GM12892 (cell line): ENCODE measurements around the gene SSBP4.

Experiments
- POLR2A ChIP-seq: IDR thresholded peaks from 2 replicates; pipeline ENCODE4 v1.6.1; 2011; ENCODE audit warnings: low read depth, low read length, control low read depth
- POLR2AphosphoS5 ChIP-seq: IDR thresholded peaks from 2 replicates; pipeline ENCODE4 v1.6.1; 2011; ENCODE audit warnings: low read depth, low read length, control low read depth

DNA sequence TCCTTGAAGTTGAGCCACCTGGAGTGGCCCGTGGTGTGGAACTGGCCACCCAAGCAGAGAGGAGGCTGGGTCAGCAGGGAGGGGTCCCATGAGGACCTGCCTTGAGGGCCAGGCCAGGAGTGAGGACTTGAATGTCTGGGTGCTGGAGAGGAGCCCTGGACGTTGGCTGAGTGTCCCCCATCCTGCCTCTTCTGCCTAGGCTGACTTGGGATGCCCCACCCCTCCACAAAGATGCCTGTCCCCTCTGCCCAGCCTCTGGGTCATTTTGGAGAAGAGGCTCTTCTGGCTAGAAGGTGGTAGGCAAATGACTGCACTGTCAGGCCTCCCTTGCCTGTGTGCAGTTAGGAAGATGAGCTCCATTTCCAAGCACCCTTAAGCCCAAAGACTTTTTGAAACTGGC, 1.7 kb downstream of the SSBP4 start:
- TF ChIP-seq POLR2A (no peak), POLR2AphosphoS5 (no peak)
